ENCODE results near the gene TRPC1. TPM values are rescaled to one million over a fixed set of nuclear protein-coding genes. Genes with fewer than 3 reads are reported as not detected.

The TRPC1 gene
- total RNA-seq, 4 donors from 2014 or later = 0.91 to 11.8 (median 1.0) TPM

DNA sequence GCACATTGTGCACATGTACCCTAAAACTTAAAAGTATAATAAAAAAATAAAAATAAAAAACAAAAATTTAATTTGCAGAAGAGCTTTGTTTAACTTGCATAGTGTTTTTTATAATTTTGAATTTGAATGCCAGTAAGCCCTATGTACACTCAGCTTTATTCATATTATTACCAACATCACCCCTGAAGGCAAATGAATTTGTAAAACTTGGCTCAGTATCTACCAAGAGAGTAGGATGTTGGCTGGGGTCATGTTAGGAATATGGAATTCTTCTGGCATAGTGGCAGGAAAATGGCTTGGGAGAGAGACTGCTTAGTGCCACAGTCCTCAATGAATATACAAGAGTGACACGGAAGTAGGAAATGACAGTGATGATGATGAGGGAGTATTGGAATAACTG, 30.7 kb downstream of the TRPC1 start:
- no peaks in the 10 kb centered on the region for H3K4me1 ChIP-seq
- no peak overlapping the region for H3K27ac ChIP-seq
- no peaks in the 10 kb centered on the region for H3K9me3 ChIP-seq
- TF ChIP-seq POLR2A (IDR thresholded peaks at IDR 0.05) = no peak
- no peak for TF ChIP-seq CTCF (IDR thresholded peaks at IDR 0.05)
- no peaks in the 10 kb centered on the region for H3K27me3 ChIP-seq
- H3K36me3 ChIP-seq = peaks cover 0 to 8% (median 0%) of the 10 kb centered on the region in 3 donors
- intact Hi-C loops (cut with DNase I) = no loop called here
- 87 to 93% methylated on average over 1 of the region's 1 CpG for WGBS, 2 donors
- no peak for DNase-seq
- no peak overlapping the region for H3K4me3 ChIP-seq

DNA sequence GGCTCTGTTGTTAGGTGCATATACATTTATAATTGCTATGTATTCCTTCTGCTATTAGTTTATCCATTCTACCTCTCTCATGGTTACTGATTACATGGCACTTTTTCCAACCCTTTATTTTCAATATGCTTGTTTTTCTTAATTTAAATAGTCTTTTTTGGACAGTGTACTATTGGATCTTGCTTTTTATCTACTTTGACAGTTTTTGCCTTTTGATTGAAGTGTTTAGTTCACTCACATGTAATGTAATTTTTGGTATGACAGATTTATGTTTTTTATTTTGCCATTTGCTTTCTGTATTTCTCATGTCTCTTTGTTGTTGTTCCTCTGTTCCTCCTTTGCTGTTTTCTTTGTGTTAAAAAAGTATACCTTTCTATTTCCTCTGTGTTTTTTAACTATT, 44.5 kb downstream of the TRPC1 start:
- no peak overlapping the region for H3K27ac ChIP-seq
- H3K27me3 ChIP-seq = no peaks in the 10 kb centered on the region
- no peaks in the 10 kb centered on the region for H3K4me1 ChIP-seq
- DNase-seq = no peak
- TF ChIP-seq CTCF (IDR thresholded peaks at IDR 0.05) = no peak
- no peak for TF ChIP-seq POLR2A (IDR thresholded peaks at IDR 0.05)
- H3K4me3 ChIP-seq = no peak overlapping the region
- peaks cover 0 to 5% (median 0%) of the 10 kb centered on the region in 3 donors for H3K9me3 ChIP-seq
- peaks cover 0 to 19% (median 0%) of the 10 kb centered on the region in 3 donors for H3K36me3 ChIP-seq
- intact Hi-C loops (cut with DNase I) = no loop called here

GRCh38 chr3:142777927-142778326, 54.1 kb downstream of the TRPC1 start:
- Histone ChIP-seq H3K4me1 (no peaks in the 10 kb centered on the region), H3K4me3 (no peak overlapping the region), H3K36me3 (peaks cover 0 to 5% (median 0%) of the 10 kb centered on the region in 3 donors), H3K27me3 (no peaks in the 10 kb centered on the region), H3K9me3 (no peaks in the 10 kb centered on the region), H3K27ac (no peak overlapping the region)
- intact Hi-C loops (cut with DNase I) = no loop called here
- TF ChIP-seq CTCF (IDR thresholded peaks at IDR 0.05) = no peak
- no peak for DNase-seq

- no peaks in the 10 kb centered on the region for H3K4me1 ChIP-seq
- intact Hi-C loops (cut with DNase I) = no loop called here
- no peak for DNase-seq
- H3K27ac ChIP-seq = no peak overlapping the region
- H3K9me3 ChIP-seq = no peaks in the 10 kb centered on the region
- no peaks in the 10 kb centered on the region for H3K27me3 ChIP-seq
- no peak overlapping the region for H3K4me3 ChIP-seq
- WGBS, 2 donors = 84 to 93% methylated on average over 2 of the region's 2 CpGs
- TF ChIP-seq POLR2A (IDR thresholded peaks at IDR 0.05) (no peak), CTCF (IDR thresholded peaks at IDR 0.05) (no peak)
- H3K36me3 ChIP-seq = no peaks in the 10 kb centered on the region
Measured at GRCh38 chr3:142778541-142778940, 54.7 kb downstream of the TRPC1 start.

DNA sequence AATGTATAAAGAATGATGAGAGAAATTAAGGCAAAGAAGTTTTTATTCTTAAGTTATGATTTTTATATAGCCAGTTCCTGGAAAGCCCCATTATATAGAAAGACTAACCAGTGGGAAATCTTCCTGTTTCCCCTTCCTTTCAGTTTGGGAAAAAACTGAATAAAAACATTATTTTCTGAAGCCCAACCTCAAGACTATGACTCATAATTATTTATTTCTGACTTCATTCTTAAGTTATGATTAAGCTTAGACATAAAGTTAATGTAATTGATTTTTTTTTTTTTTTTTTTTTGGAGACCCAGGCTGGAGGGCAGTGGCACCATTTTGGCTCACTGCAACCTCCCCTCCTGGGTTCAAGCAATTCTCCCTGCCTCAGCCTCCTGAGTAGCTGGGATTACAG, 55.8 kb downstream of the TRPC1 start:
- Histone ChIP-seq H3K27ac (no peak overlapping the region), H3K4me3 (no peak overlapping the region), H3K9me3 (no peaks in the 10 kb centered on the region), H3K4me1 (no peaks in the 10 kb centered on the region), H3K36me3 (no peaks in the 10 kb centered on the region), H3K27me3 (no peaks in the 10 kb centered on the region)
- TF ChIP-seq CTCF (IDR thresholded peaks at IDR 0.05) = no peak
- TF ChIP-seq POLR2A (IDR thresholded peaks at IDR 0.05) = no peak
- intact Hi-C loops (cut with DNase I) = no loop called here
- DNase-seq = no peak

All from esophagus squamous epithelium (tissue), 5 donors.